Fibroblast of peridontal ligament (primary cell): Measurements from ENCODE around the gene VPS35L.
"Not testable (repeated sequence)": the region's sequence is repeated elsewhere in the genome, so short reads cannot be mapped to it uniquely, and the experiment has no call there.

Experiments used
- DNase-seq: peaks from one replicate; pipeline ENCODE4 v3.0.0-alpha.2; 2010; ENCODE audit errors: extremely low read depth

Gene VPS35L

DNA sequence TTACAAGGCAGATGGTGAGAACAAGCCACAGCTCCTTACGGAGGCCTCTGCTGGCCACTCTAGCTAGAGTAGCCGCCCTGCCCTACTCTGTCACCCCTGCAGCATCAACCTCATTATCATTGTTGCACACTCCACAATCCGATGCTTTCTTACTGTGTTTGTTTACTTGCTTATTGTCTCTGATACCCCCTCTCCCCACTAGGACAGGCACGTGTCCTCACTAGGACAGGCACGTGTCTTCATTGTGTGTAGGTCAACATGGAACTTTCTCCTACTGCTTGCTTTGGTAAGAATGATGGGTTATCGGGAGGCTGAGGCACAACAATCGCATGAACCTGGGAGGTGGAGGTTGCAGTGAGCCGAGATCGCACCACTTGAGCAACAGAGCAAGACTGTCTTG, 98.6 kb downstream of the VPS35L start:
- no peak for DNase-seq

DNA sequence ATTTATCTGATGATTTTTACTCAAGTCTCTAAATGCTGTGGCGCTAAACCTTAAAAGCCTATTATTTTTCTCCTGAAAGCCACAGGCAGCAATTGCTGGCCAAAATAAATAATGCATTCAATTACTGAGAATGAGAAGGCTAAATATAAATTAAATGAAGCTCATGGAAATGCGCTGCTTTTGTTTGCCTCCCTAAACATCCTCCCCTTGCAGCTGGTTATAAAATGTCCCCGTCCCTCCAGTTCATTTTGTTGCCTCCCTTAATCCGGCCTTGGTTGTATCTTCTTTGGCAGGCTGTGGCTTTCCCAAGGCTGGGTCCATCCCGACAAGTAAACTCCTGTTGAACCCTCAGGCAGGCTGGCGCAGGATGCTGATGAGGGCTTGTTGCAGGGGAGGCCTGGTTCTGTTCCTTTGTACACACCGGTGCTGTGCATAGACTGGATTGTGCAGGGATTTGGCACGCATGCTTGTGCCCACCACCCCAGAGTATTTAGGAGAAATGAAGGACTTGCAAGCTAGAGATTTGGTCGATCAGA, 99.8 kb downstream of the VPS35L start:
- DNase-seq: no peak

DNA sequence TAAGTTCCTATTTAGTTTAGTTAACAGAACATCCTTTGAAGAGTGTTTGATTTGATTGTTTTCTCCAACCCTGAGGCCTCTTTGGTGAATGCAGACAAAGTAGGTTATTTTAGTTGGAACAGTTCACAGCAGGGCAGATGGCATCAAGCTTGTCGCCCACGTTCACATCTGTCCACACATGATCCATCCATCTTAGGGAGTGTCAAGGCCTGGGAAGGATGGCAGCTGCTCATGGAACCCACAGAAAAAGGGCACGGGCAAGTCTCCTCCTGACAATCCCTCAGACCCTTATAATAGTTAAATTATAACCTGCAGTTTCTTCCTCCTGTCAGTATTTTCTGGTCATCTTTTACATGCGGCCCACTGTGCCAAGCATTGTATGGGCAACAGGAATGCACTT, 102.3 kb downstream of the VPS35L start:
- DNase-seq: no peak

DNA sequence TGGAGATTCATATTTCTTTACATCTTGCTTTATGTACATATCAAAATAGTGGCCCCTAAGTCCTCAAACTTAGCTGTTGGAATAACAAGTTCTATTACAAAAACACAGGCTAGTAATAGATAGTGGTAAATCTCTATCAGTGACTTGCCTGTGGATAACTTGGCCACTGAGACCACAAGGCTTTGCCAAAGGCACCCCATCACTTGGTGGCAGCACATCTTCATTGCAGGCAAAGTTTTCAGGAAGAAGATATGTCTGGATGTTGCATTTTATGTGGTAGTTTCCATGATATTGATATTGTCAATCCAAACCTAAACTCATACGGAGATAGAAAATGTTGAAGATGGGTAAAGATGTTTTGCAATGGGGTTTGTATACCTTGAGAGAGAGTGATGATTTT, 104.1 kb downstream of the VPS35L start:
- peak; percentile 21 for DNase-seq

DNA sequence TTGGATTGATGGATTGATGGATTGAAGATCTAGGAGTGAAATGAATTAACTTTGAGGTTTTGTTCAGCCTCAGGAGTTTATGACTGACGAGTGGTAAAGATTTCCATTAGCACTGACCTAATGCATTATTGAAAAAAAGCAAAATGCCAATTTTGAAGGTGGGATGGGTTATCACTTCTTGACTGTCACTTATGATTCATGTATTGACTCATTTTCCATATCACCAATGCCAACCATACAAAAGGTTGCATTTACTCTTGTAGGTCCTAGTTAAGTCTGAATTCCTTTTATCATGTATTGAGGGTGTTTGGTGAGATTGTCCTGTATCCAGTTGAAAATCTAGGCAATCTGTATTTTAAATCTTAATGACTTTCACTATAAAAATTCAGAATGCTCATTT, 104.9 kb downstream of the VPS35L start:
- DNase-seq: no peak

DNA sequence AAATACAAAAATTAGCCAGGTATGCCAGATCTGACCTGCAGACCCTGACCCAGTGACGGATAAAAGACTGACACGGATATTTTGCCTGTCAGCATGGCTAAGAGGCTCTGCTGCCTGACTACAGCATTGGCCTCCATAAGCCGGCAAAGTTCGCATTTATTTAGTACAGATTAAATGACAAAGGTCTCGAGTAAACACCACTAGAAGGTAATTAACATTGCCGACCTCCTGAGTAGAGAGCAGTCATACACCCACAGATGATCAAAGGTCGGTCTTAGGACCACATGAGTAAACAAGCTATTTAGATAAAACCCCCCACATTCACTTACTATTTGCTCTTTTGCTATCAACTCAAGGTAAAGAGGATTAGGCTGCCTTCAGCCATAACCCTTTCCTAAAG, 106.8 kb downstream of the VPS35L start:
- DNase-seq: no peak

DNA sequence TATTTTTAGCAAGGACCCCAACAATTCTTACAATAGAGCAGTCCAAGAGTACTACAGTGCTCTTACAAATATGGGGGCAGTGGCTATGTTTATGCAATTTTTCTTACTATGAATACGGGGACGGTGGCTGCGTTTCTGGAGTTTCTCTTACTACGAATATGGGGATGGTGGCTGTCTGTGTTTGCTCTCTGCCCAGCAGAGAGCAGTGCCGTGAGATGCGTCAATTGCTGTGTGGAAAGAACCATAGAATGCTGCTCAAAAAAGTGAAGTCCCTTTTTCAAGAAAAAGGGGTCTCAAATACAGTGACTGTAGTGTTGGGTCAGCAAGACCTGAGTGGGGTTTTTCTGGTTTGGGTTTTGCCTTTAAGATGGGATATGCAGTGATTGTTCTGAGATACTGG, 108.7 kb downstream of the VPS35L start:
- DNase-seq: no peak

DNA sequence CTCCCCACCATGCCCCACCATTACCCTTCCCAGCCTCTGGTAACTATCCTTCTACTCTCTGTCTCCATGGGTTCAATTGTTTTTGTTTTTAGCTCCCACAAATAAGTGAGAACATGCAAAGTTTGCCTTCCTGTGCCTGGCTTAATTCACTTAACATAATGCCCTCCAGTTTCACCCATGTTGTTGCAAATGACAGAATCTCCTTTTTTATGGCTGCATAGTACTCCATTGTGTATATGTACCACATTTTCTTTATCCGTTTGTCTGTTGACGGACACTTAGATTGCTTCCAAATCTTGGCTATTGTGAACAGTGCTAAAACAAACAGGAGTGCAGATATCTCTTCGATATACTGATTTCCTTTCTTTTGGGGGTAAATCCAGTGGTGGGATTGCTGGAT, 109.8 kb downstream of the VPS35L start:
- DNase-seq: not testable (repeated sequence)

DNA sequence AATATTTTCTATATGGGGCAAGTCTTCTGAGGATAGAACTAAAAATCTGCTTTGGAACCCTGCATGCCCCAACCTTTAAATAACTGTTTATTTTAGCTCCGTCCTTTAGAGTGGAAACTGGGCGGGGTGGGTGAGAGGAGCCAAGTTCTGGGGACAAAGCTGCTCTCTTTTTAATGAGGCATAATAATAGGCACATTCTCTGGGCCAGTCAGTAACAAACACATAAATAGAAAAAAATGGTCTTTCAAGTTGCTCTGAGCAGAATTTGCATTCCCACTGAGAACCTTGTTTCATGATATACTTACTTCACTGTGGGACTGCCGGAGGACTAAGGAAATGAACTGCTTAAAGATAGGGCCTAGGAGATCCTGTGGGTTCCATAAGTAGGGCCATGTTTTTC, 111.0 kb downstream of the VPS35L start:
- DNase-seq: no peak

DNA sequence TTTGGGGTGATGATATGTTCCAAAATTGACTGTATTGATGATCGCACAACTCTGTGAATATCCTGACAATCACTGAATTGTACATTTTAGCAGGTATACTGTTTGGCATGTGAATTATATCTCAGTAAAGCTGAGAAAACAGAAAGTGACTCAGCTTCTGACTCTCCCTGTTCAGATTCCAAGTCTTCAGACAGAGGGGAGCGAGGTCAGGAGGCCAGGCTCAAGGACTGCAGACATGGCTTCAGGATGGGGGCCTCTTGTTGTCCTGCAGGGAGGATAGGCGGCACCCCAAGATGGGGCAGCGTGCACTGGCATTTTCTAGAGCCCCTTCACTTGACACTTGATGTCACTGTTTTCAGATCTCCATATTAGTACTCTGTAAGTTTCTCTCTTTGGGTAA, 116.9 kb downstream of the VPS35L start:
- no peak for DNase-seq

DNA sequence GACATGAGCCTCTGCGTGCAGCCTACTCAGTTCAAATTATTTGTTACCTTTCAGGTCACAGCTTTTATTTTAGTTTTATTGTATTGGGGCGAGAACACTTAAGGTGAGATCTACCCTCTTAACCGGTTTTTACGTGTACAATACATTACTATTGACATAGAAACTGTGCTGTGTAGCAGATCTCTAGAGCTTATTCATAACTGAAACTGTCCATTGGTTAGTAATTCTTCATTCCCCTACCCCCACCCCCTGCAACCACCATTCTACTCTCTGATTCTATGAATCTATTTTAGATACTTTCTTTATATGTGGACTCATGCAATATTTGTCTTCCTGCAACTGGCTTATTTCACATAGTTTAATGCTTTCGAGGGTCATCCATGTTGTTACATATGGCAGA, 119.0 kb downstream of the VPS35L start:
- no peak for DNase-seq

DNA sequence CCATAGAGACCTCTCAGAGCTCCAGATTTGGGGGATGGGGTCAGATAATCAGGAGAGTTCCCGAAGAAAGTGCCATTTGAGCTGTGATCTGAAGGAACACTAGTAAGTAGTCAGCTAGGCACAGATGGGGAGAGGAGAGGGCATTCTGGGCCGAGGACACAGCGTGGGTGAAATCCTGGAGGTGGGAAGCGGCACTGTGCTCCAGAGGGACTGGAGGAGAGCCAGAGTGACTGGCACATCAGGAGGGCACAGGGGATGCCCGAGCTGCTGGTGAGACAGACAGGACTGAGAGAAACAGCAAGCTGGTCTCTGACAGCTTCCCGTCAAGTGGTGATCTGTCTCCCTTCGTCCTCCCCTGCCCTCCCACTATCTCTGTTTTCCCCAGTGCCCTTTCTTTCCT, 121.9 kb downstream of the VPS35L start:
- DNase-seq: no peak

DNA sequence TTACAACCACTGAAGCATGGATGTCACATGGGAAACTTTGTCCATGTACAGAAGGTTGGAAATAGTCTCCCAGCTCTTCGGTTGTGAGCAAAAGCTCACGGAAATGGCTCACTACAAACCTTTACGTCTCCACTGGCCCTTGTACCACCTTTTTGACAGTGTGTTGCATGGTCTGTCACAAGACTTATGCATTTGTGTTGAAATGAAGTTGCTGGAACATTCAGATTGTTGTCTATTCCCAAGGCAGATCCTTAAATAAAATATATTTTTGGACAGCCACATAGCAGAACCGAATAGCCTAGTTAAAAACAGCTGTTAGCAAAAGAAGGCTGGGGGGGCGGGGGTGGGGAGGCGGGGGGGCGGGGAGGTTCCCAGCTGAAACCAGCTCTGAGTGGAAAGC, 123.3 kb downstream of the VPS35L start:
- peak; percentile 85 for DNase-seq

DNA sequence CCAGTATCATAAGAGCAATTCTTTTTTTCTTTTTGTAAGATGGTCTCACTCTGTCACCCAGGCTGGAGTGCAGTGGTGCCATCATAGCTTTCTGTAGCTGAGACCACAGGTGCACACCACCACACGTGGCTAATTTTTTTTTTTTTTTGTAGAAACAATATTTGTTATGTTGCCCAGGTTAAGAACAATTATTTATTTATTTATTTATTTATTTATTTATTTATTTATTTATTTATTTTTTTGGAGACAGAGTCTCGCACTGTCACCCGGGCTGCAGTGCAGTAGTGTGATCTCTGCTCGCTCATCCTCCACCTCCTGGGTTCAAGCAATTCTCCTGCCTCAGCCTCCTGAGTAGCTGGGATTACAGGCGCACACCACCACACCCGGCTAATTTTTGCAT, 123.8 kb downstream of the VPS35L start:
- not testable (repeated sequence) for DNase-seq

DNA sequence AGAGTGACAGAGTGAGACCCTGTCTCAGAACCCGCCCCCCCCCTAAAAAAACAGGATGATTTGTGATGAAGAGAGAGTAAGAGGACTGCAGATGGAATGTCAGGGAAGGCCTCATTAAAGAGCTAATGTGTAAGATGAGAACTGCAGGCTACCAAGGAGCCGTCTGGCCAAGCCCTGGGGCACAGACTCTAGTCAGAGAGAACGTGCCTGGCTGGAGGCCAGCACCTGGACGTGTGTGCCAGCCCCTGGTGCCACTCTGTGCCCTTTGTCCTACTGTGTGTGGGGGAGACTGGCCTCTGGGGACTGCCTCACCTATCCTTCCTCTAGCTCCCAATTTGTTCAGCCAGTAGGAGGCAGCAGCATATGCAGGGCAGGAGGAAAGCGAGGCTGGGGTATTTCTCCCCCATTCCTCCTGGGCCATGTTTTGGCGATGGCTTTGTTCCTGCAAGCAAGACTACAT, 125.4 kb downstream of the VPS35L start:
- no peak for DNase-seq

DNA sequence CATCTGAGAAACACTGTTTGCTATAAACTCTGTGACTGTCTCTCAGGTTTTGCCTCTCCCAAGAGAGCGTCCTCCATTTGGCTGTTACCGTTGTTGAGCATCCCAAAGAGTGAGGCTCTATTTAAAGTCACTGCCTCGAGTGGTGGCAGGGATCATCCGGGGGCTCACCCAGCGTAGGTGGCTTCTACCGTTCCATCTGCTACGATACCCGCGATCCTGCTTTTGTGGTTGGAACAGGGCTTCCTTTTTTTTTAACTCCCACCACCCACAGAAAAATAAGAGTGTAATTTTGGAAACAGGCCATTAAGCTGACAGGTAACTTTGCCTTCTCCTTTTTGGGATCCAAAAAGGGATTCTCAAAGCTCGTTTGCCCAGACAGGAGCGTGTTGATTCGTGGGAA, 126.1 kb downstream of the VPS35L start:
- DNase-seq: no peak

DNA sequence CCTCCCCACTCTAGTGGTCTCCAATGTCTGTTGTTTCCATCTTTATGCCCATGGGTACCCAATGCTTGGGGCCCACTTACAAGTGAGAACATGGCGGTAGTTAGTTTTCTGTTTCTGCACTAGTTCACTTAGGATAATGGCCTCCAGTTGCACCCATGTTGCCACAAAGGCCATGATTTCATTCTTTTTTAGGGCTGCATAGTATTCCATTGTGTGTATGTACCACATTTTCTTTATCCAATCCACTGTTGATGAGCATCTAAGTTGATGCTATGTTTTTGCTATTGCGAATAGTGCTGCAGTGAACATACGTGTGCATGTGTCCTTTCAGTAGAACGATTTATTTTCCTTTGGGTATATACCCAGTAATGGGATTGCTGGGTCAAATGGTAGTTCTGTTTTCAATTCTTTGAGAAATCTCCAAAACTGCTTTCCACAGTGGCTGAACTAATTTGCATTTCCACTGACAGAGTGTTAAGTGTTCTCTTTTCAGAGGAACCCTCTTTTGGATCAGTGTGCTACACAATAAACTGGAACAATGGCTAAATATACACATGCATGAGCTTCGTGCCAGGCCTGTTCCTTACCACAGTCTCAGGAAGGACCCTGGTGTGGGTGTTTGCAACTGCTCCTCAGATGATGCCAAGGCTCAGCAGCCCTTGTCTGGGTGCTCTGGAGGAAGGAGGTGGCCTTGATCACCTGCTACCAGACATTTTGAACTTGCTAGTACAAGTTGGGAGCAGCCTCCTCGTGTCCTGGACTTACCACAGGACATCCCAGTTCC, 128.1 kb downstream of the VPS35L start:
- no peak for DNase-seq

DNA sequence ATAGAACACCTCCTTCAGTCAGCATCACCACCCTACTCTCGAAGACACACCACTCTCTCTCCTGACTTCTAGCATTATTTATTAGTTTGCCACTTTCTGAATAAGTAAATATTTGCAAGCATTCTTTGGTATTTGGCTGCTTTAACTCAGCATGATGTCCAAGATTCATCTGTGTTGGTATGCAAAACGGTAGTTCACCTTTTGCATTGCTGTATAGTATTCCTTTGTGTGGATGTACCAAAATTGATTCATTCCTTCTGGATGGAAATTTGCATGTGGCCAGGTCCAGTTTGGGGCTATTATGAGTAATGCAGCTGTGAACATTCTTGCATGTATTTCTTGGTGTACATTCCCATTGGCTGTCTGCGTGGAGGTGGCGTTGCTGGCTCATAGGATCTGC, 129.7 kb downstream of the VPS35L start:
- DNase-seq: no peak

DNA sequence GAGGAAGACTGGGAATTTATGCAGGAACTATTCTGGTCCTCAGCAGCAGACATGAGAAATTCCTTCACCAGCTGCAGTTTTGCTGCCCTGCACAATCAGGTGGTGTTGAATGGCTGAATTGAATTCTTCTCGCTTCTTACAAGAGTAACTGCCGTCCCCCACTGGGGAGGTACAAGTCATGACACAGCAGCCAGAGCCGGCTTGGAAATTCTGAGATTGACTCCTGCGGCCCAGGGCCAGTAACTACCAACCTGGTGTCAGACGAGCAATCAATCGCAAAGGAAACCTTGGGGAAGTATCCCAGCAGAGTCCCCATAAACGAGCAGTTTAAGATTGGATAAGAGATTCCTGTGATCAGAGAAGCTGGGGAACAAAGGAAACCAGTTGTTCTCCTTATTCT, 131.8 kb downstream of the VPS35L start:
- no peak for DNase-seq

DNA sequence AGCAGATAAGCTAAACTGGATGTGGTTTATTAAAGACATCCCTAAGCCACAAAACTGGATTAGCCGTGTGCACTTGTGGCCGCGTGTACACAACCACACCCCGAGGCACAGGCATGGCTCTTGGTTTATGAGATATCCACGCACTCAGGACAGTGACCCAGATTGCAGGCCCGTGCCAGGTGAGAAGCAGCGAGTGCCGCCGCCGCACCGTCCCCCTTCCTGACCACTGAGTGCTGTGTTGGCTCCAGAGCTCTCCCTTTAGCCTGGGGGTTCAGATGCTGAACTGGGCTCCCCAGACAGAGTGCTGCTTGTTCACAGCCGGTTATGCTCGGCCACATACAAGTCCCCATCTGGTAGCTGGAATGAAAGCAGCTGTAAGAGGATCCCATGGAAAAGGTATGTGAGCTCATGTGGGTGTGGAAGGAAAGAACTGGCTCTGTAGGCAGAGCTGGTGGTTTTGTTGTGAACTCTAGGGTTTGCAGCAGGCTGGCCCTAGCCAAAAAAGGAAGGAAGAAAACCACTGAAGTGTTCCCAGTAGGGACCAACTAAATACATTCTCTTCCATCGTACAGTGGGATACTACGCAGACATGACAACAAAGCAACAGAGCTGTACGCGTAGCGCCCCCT, 133.0 kb downstream of the VPS35L start:
- DNase-seq: peak; percentile 65

DNA sequence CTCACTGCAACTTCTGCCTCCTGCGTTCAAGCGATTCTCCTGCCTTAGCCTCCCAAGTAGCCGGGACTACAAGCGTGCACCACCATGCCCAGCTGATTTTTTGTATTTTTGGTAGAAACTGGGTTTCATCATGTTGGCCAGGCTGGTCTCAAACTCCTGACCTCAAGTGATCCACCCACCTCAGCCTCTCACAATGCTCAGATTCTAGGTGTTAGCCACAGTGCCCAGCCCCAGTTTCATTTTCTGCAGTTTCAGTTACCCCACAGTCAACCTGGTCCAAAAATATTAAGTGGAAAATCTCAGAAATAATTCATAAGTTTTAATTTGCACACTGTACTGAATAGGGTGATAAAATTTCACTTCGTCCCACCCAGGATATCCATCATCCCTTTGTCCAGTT, 133.8 kb downstream of the VPS35L start:
- no peak for DNase-seq

DNA sequence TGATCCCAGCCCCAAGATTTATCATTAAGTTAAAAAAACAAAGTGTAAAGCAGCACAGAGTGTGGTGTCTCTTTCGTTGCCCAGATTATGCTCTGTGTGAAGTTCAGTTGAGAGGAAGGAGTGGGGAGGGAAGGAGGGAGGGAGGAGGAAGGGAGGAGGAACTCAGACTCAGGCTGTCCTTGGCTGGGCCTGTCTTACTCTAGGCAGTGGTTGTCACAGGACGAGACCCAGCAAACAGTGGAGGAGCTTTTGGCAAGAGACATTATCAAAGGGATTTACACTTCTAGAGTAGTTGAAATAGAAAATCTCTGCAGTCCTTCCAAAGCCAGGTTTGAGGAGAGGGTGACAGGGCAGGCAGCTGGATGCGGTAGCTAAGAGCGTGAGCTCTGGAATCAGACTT, 134.7 kb downstream of the VPS35L start:
- DNase-seq: no peak

DNA sequence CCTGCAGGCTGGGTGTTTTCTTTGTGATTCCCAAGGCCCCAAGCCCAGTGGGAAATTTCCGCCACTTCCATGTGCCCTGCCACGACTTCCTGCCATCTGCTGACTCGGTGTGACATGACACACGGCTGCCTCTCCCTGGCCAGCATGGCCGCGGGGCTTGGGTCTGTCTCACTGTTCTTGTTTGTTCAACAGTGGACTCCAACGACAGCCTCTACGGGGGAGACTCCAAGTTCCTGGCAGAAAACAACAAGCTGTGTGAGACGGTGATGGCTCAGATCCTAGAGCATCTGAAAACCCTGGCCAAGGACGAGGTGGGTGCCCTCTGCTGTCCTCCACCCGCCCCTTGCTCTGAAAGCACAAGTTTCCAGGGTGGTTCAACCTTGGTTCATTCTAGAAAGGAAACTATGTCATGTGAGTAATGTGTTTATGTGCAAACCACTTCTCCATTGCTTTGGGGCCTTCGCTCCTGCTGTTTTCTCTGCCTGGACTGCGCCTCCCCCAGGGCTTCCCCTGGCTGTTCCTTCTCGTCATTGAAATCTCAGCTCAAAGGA, 135.7 kb downstream of the VPS35L start:
- DNase-seq: no peak
